K562 (cell line): Measurements from ENCODE around the gene CNTN2. TPM values are rescaled to one million over a fixed set of nuclear protein-coding genes. Genes with fewer than 3 reads are reported as not detected.

ENCODE experiments used
- ATAC-seq: fragments of 200-7000 bp; cut with Tn5 transposase; 3 replicates; pipeline ENCODE4 v1.9.1; 2020; ENCODE audit warnings: moderate library complexity
- BruUV-seq: library from RNA; stranded (reverse); fragments of 400-500 nt; replicated peaks from 2 replicates; lab custom pipeline; 2021; lab: Mats Ljungman, UMichigan
- CTCF ChIA-PET: fragments of 300-600 bp; formaldehyde crosslinking; extraction: SDS; loops from one replicate; lab custom pipeline; 2021; ENCODE audit warnings: low intra/inter-chr PET ratio; lab: Yijun Ruan, JAX
- POLR2A ChIA-PET: fragments of 300-600, 350-650 bp; sonication (Branson Sonifier 250); formaldehyde crosslinking; extraction: SDS; loops from one replicate; lab custom pipeline; 2021; ENCODE audit warnings: antibody characterized with exemption, inconsistent platforms; lab: Yijun Ruan, JAX
- DNase-seq, 4 experiments: peaks; one replicate each; pipeline versions ENCODE4 v3.0.0 to v3.0.0-alpha.2; 2011 to 2018; ENCODE audit warnings: low spot score in 3 of 4, mixed read lengths in 3 of 4; ENCODE audit errors: extremely low read depth in 1 of 4
- FAIRE-seq: peaks from 2 replicates; lab custom pipeline; 2011; peaks lifted over from hg19 to GRCh38; lab: Jason Lieb, UNC
- H2AFZ ChIP-seq: 2 replicates; pipeline ENCODE4 v1.6.0; 2011; ENCODE audit warnings: low read depth, low read length, control low read depth, inconsistent platforms
- H3K27ac ChIP-seq: fragments of 200-600 bp; 3 replicates; pipeline ENCODE4 v1.8.0; 2011; ENCODE audit warnings: low read depth, mild to moderate bottlenecking, control low read depth, inconsistent platforms, low read length, moderate library complexity, mixed read lengths; ENCODE audit errors: extremely low read depth
- H3K27me3 ChIP-seq, 2 experiments: fragments of 300-600 bp in 1 of 2; 2 replicates in 1 of 2; 3 replicates in 1 of 2; pipeline versions ENCODE4 v1.6.0 to v1.8.0; 2011; ENCODE audit warnings: inconsistent platforms in 2 of 2, low read length in 2 of 2, mild to moderate bottlenecking in 1 of 2, mixed read lengths in 1 of 2, moderate library complexity in 1 of 2; ENCODE audit not compliant: control insufficient read depth in 2 of 2, insufficient read depth in 2 of 2
- H3K36me3 ChIP-seq: fragments of 300-600 bp; 3 replicates; pipeline ENCODE4 v1.8.0; 2011; ENCODE audit warnings: mild to moderate bottlenecking, low read length, inconsistent platforms; ENCODE audit not compliant: control insufficient read depth, insufficient read depth
- H3K4me1 ChIP-seq, 2 experiments: fragments of 200-600 bp in 1 of 2; replicated peaks in 1 of 2; 2 replicates in 1 of 2; 3 replicates in 1 of 2; pipeline versions ENCODE4 v1.5.1 to v1.8.0; 2011; ENCODE audit warnings: inconsistent platforms in 2 of 2, low read length in 2 of 2, mild to moderate bottlenecking in 1 of 2, mixed read lengths in 1 of 2, moderate library complexity in 1 of 2; ENCODE audit not compliant: control insufficient read depth in 2 of 2, insufficient read depth in 2 of 2
- H3K4me2 ChIP-seq: 2 replicates; pipeline ENCODE4 v1.6.1; 2011; ENCODE audit warnings: low read length, control low read depth, inconsistent platforms, mixed read lengths; ENCODE audit not compliant: insufficient read depth
- H3K4me3 ChIP-seq: fragments of 200-600 bp; sonication (generic), shearing (Covaris generic); 2 replicates; pipeline ENCODE4 v1.5.1; 2016; ENCODE audit warnings: control low read depth, inconsistent platforms
- H3K79me2 ChIP-seq: fragments of 200-600 bp; 3 replicates; pipeline ENCODE4 v1.8.0; 2011; ENCODE audit warnings: low read length, inconsistent platforms; ENCODE audit not compliant: control insufficient read depth, insufficient read depth
- H3K9ac ChIP-seq, 2 experiments: 2 replicates each; pipeline versions ENCODE4 v1.6.0 to v1.6.1; 2011; ENCODE audit warnings: low read depth in 2 of 2, low read length in 2 of 2, control low read depth in 1 of 2, inconsistent platforms in 1 of 2, mild to moderate bottlenecking in 1 of 2, mixed read lengths in 1 of 2; ENCODE audit not compliant: insufficient read depth in 1 of 2
- H3K9me1 ChIP-seq: one replicate; pipeline ENCODE4 v1.6.0; 2011; ENCODE audit warnings: inconsistent platforms, mild to moderate bottlenecking, low read length, moderate library complexity; ENCODE audit not compliant: control insufficient read depth, insufficient read depth
- H3K9me3 ChIP-seq: replicated peaks from 2 replicates; pipeline ENCODE4 v1.5.1; 2011; ENCODE audit warnings: low read depth, low read length, inconsistent platforms; ENCODE audit not compliant: control insufficient read depth, insufficient read depth
- H4K20me1 ChIP-seq: replicated peaks from 2 replicates; pipeline ENCODE4 v1.6.1; 2011; ENCODE audit warnings: low read length, inconsistent platforms, mixed read lengths; ENCODE audit not compliant: control insufficient read depth, insufficient read depth
- CREM ChIP-seq: IDR thresholded peaks from 2 replicates; pipeline ENCODE4 v1.6.1; 2014; ENCODE audit warnings: antibody characterized with exemption, low read depth
- DACH1 ChIP-seq: fragments of 450-650 bp; IDR thresholded peaks from 2 replicates; pipeline ENCODE4 v1.6.1; 2018; ENCODE audit not compliant: partially characterized antibody
- HNRNPL ChIP-seq: fragments of 200-400 bp; formaldehyde crosslinking; IDR thresholded peaks from 2 replicates; pipeline ENCODE4 v1.6.1; 2017; ENCODE audit warnings: low read depth, mild to moderate bottlenecking, low read length
- LARP7 ChIP-seq: fragments of 450-650 bp; IDR thresholded peaks from 2 replicates; pipeline ENCODE4 v1.6.1; 2016
- MTF1 ChIP-seq: fragments of 250-450 bp; sonication (Bioruptor Pico); IDR thresholded peaks from 2 replicates; pipeline ENCODE4 v1.9.0; 2021; ENCODE audit warnings: moderate library complexity, mild to moderate bottlenecking, inconsistent platforms, borderline replicate concordance
- RBM34 ChIP-seq: fragments of 200-400 bp; formaldehyde crosslinking; IDR thresholded peaks from 2 replicates; pipeline ENCODE4 v1.6.1; 2018; ENCODE audit warnings: low read length, borderline replicate concordance; ENCODE audit not compliant: insufficient read depth
- SRSF7 ChIP-seq: fragments of 200-400 bp; formaldehyde crosslinking; optimal IDR thresholded peaks from 2 replicates; pipeline ENCODE3; 2017; ENCODE audit warnings: mild to moderate bottlenecking, low read depth, low read length
- ZNF766 ChIP-seq: fragments of 200-800 bp; sonication (Bioruptor generic); conservative IDR thresholded peaks from 2 replicates; pipeline ENCODE4 v1.6.1; 2016; ENCODE audit warnings: missing genetic modification characterization, missing compliant biosample characterization
- WGBS: fragments of 100-300 bp; shearing (Covaris generic); methylation state at CpG from one replicate; pipeline ENCODE4 v1.1.6; 2016; ENCODE audit warnings: low coverage, mixed read lengths; ENCODE audit not compliant: insufficient coverage; ENCODE audit errors: missing lambda C conversion rate; 5-methylcytosine and 5-hydroxymethylcytosine counted together
- in situ Hi-C: fragments of 300-500 bp; cut with MboI; formaldehyde crosslinking; loops from 4 replicates; pipeline ENCODE4 v1.15.0; 2018; ENCODE audit warnings: inconsistent platforms, mixed read lengths
- intact Hi-C: fragments of 100-400 bp; cut with micrococcal nuclease; formaldehyde crosslinking; loops from 2 replicates; pipeline ENCODE4 v1.14.2; 2022
- polyA plus RNA-seq, 8 experiments: library from polyadenylated mRNA; depleted of rRNA in 4 of 8; stranded (reverse) in 5 of 8; unstranded in 3 of 8; fragments of >200 nt; fragmentation: Nextera tagmentation in 2 of 8; fragmentation: Illumina TruSeq in 1 of 8; extraction: Ambion mirVana in 2 of 8; extraction: Trizol in 1 of 8; gene quantifications; 2 replicates each; pipeline versions ENCODE4 v1.2.1 to v1.2.3, GENCODE V29; 2011 to 2014; ENCODE audit warnings: inconsistent platforms in 1 of 8, missing spikeins in 1 of 8
- total RNA-seq, 7 experiments: library from RNA; depleted of rRNA in 6 of 7; stranded (reverse); fragments of >200 nt in 6 of 7; fragmentation: Illumina TruSeq in 2 of 7; extraction: Trizol in 2 of 7; gene quantifications; 2 replicates each; pipeline versions ENCODE4 v1.2.1 to v1.2.3, GENCODE V29; 2011 to 2021; ENCODE audit warnings: low replicate concordance in 1 of 7

CNTN2 gene
- total and polyA plus RNA-seq, 9 of the 15 experiments (the other 6 are each of a cell fraction or from before 2014, with no cell fraction given), result not detected

DNA sequence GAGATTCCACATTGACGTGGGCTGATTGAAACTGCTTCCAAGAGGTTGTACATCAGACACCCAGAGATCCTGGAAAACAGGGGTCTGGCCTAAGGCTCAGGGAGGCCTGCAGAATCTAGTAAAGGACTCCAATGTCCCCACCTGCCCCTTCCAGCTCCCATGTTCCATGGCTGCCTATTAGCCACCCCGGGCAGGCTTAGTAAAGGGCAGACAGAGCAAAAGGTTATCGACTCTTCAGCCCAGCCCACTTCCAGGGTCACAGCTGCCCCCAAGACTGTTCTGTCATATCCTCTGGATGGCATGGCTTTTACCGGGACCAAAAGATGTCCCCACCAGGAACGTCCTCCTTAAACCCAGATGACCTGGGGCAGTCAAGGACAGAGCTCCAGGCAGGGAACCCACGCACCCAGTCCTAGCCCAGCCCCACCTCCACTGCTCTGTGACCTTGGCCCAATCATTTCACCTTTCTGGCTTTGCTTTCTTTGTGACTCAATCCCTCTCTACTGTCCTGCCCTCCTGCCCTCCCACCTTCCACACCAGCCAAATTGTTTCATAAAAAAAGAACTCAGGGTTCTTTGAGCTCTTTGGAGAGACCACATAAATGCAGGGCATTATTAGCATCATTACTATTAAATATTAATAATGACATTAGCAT, 4.8 kb upstream of the CNTN2 start (continued):
- TF ChIP-seq ZNF766 (CRISPR knock-in tag) (no peak), CREM (no peak)

GRCh38 chr1:205041001-205041715, 1.9 kb upstream of the CNTN2 start:
- H3K9me3 ChIP-seq, result no peaks in the 10 kb centered on the region
- no peak for ATAC-seq
- H3K27me3 ChIP-seq, result peaks cover 36 to 76% of the 10 kb centered on the region in 2 experiments; a peak in 4 of 5 replicates
- H2AFZ ChIP-seq, result no peak overlapping the region
- H3K27ac ChIP-seq, result no peak overlapping the region
- intact Hi-C loops (no loop called here), in situ Hi-C loops (no loop called here)
- no peak overlapping the region for H3K4me3 ChIP-seq
- H3K9ac ChIP-seq, result no peak overlapping the region
- POLR2A ChIA-PET, result interaction anchor here (0.5 to 1.3 kb wide), 5 partner anchors 12 to 1000 kb away, joined by 3 to 5 read pairs (median 3); no protein-coding TSS in a partner anchor
- no peak overlapping the region for H3K4me2 ChIP-seq
- CTCF ChIA-PET, result interaction anchor here (0.6 kb wide), 1 partner anchor 99 kb away, joined by 5 read pairs; no protein-coding TSS in a partner anchor
- no peaks in the 10 kb centered on the region for H3K36me3 ChIP-seq
- BruUV-seq, result no TSS peak
- H3K9me1 ChIP-seq, result no peaks in the 10 kb centered on the region
- peaks cover 0 to 8% of the 10 kb centered on the region in 2 experiments; a peak in 1 of 5 replicates for H3K4me1 ChIP-seq
- DNase-seq, result no peak
- H4K20me1 ChIP-seq, result peaks cover 19% of the 10 kb centered on the region
- TF ChIP-seq MTF1 (no peak), DACH1 (no peak), LARP7 (no peak), RBM34 (no peak), SRSF7 (no peak), HNRNPL (no peak)
- no peak for FAIRE-seq
- H3K79me2 ChIP-seq, result no peaks in the 10 kb centered on the region
- 1% methylated on average over 4 of the region's 4 CpGs for WGBS
